GM12864 (cell line): ENCODE measurements around the gene CPE.
"Not testable (repeated sequence)": the region's sequence is repeated elsewhere in the genome, so short reads cannot be mapped to it uniquely, and the experiment has no call there.

Experiments
- DNase-seq: peaks from one replicate; pipeline ENCODE4 v3.0.0-alpha.2; 2011; ENCODE audit warnings: low read depth
- H3K4me3 ChIP-seq: 2 replicates; pipeline ENCODE4 v1.5.1; 2011; ENCODE audit warnings: mild to moderate bottlenecking, low read depth, low read length, control low read depth
- TF ChIP-seq, protein P1 (sequence below): IDR thresholded peaks from 2 replicates; pipeline ENCODE4 v1.5.1; 2011; ENCODE audit warnings: low read depth, mild to moderate bottlenecking, moderate library complexity, low read length, control low read depth, inconsistent platforms; ENCODE audit errors: missing control alignments

The CPE gene

GRCh38 chr4:165489786-165490185 is 111.0 kb downstream of the CPE start:
- TF ChIP-seq, protein P1, sequence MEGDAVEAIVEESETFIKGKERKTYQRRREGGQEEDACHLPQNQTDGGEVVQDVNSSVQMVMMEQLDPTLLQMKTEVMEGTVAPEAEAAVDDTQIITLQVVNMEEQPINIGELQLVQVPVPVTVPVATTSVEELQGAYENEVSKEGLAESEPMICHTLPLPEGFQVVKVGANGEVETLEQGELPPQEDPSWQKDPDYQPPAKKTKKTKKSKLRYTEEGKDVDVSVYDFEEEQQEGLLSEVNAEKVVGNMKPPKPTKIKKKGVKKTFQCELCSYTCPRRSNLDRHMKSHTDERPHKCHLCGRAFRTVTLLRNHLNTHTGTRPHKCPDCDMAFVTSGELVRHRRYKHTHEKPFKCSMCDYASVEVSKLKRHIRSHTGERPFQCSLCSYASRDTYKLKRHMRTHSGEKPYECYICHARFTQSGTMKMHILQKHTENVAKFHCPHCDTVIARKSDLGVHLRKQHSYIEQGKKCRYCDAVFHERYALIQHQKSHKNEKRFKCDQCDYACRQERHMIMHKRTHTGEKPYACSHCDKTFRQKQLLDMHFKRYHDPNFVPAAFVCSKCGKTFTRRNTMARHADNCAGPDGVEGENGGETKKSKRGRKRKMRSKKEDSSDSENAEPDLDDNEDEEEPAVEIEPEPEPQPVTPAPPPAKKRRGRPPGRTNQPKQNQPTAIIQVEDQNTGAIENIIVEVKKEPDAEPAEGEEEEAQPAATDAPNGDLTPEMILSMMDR = no peak
- no peak overlapping the region for H3K4me3 ChIP-seq
- no peak for DNase-seq

GRCh38 chr4:165492583-165492982 is 113.8 kb downstream of the CPE start:
- not testable (repeated sequence) for DNase-seq

GRCh38 chr4:165493359-165493758 is 114.6 kb downstream of the CPE start:
- TF ChIP-seq, protein P1 = peak; percentile 60
- no peak for DNase-seq
- H3K4me3 ChIP-seq = no peak overlapping the region

More at GRCh38 chr4:165492583-165492982, 113.8 kb downstream of the CPE start:
- H3K4me3 ChIP-seq = not testable (repeated sequence)

DNA sequence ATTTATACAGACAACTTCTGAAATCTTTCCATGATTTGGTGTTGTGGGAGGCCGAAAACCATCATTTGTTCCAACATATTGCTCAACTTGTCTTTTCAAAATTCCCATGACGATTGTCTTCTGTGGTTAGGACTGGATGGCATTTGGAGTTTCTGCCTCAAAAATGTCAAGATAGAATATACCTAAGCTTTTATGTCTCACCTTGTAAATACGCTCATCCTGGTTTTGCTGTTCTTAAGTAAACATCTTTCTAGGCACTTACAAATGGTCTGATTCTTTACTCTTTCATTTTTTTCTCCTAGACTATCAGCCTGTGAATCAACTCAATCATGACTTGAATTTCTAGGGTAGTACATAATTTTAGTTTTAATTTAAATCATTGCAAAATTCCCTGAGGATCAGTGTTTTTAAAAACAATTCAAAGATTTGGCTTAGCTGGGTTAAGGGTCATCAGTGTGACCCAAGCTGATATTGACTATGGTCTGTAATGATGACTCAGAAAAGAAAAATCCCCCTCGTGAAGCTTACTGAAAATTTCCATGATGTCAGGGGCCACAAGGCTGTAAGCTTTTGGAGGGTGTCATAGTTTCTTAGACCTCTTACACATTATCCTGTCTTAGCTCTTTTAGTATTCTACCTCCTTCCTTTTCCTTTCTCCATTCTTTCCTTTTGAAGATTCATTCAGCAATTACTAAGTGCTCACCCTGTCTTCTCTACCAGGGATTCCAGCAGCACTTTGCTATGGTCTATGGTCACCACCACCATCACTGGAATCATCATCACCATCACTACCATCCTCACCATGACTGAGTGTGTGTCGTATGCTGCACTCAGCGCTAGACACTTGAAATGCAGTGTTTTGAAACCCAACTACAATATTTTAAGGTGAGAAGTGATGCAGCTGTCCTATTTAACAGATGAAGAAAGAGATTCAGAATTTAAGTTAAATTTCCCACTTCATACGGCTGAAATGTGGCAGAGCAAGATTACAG is 124.4 kb downstream of the CPE start:
- TF ChIP-seq, protein P1 = no peak
- no peak for DNase-seq
- H3K4me3 ChIP-seq = no peak overlapping the region

DNA sequence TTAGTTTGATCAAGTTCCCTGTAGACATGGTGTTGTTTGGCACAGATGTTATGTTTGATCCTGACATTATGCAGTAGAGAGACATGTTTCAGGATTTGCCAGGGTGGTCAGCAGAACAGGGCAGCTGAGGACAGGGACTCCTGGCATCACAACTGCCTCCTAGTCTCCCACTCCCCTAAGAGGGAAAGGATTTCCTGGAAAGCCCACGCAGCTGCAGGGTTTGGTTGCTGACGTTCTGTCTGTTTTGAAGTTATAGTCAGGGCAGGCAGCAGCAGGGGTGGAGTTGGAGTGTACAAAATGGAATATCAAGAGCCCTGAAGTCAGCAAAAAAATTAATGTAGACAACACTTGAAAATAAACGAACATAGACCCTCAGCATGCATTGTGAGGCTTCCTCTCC is 125.4 kb downstream of the CPE start:
- TF ChIP-seq, protein P1 = no peak
- H3K4me3 ChIP-seq = no peak overlapping the region

GRCh38 chr4:165505958-165506837 is 127.4 kb downstream of the CPE start:
- no peak for DNase-seq

More for the DNA sequence above, 125.4 kb downstream of the CPE start:
- DNase-seq = no peak

More at GRCh38 chr4:165505958-165506837, 127.4 kb downstream of the CPE start:
- TF ChIP-seq, protein P1 = no peak
- no peak overlapping the region for H3K4me3 ChIP-seq
